OCI-LY7 (cell line): ENCODE measurements around the gene ROBO3. TPM values are rescaled to one million over a fixed set of nuclear protein-coding genes. Genes with fewer than 3 reads are reported as not detected.

Experiments used
- BruUV-seq: library from RNA; stranded (reverse); fragments of 400-500 nt; replicated peaks from 2 replicates; lab custom pipeline; 2021; lab: Mats Ljungman, UMichigan
- CTCF ChIA-PET: fragments of 300-600 bp; sonication (Branson Sonifier 250); formaldehyde crosslinking; loops from one replicate; lab custom pipeline; 2022; ENCODE audit warnings: antibody characterized with exemption; ENCODE audit not compliant: unreplicated experiment; lab: Charles Lee
- POLR2A ChIA-PET: fragments of 300-600 bp; sonication (Branson Sonifier 250); formaldehyde crosslinking; loops from one replicate; lab custom pipeline; 2022; ENCODE audit warnings: antibody characterized with exemption; lab: Charles Lee
- DNase-seq: peaks from one replicate; pipeline ENCODE4 v3.0.0-alpha.2; 2015; ENCODE audit warnings: low spot score
- H2AFZ ChIP-seq: fragments of 200-600 bp; sonication (generic), shearing (Covaris generic); 2 replicates; pipeline ENCODE4 v1.6.1; 2014; ENCODE audit warnings: mild to moderate bottlenecking, antibody characterized with exemption, low read length, moderate library complexity
- H3K27ac ChIP-seq: fragments of 200-600 bp; sonication (generic); 2 replicates; pipeline ENCODE4 v1.5.1; 2014; ENCODE audit warnings: mixed run types, low read depth, mild to moderate bottlenecking, moderate library complexity, low read length, inconsistent platforms; ENCODE audit not compliant: poor library complexity, severe bottlenecking
- H3K36me3 ChIP-seq: fragments of 200-600 bp; sonication (generic); 2 replicates; pipeline ENCODE4 v1.6.1; 2014; ENCODE audit warnings: mild to moderate bottlenecking, antibody characterized with exemption, low read length, moderate library complexity, mixed read lengths; ENCODE audit not compliant: insufficient read depth
- H3K4me1 ChIP-seq: fragments of 200-600 bp; sonication (generic); 2 replicates; pipeline ENCODE4 v1.5.1; 2014; ENCODE audit warnings: mild to moderate bottlenecking, low read length; ENCODE audit not compliant: insufficient read depth, poor library complexity, severe bottlenecking
- H3K4me2 ChIP-seq: fragments of 200-600 bp; sonication (generic); 2 replicates; pipeline ENCODE4 v1.6.1; 2014; ENCODE audit warnings: mild to moderate bottlenecking, low read length
- H3K4me3 ChIP-seq: fragments of 200-600 bp; sonication (generic); 2 replicates; pipeline ENCODE4 v1.5.1; 2014; ENCODE audit warnings: mild to moderate bottlenecking, low read depth, low read length; ENCODE audit not compliant: poor library complexity, severe bottlenecking
- H3K79me2 ChIP-seq: fragments of 200-600 bp; sonication (generic); 2 replicates; pipeline ENCODE4 v1.6.1; 2016; ENCODE audit warnings: low read depth, mild to moderate bottlenecking, low read length, moderate library complexity, mixed read lengths; ENCODE audit not compliant: insufficient read depth
- H3K9me2 ChIP-seq: fragments of 200-600 bp; sonication (generic); 2 replicates; pipeline ENCODE4 v1.6.1; 2016; ENCODE audit warnings: mild to moderate bottlenecking, low read length, mixed read lengths; ENCODE audit not compliant: insufficient read depth
- H3K9me3 ChIP-seq: fragments of 200-600 bp; sonication (generic); 2 replicates; pipeline ENCODE4 v1.6.1; 2014; ENCODE audit warnings: mild to moderate bottlenecking, mixed run types, low read length, mixed read lengths
- H4K20me1 ChIP-seq: fragments of 200-600 bp; sonication (generic); 2 replicates; pipeline ENCODE4 v1.6.1; 2014; ENCODE audit warnings: mild to moderate bottlenecking, antibody characterized with exemption, low read length, moderate library complexity, mixed read lengths; ENCODE audit not compliant: insufficient read depth
- CTCF ChIP-seq: fragments of 200-600 bp; sonication (generic); conservative IDR thresholded peaks from 2 replicates; pipeline ENCODE4 v1.5.1; 2014; ENCODE audit warnings: mild to moderate bottlenecking, antibody characterized with exemption, low read length, moderate library complexity, mixed read lengths
- EZH2phosphoT487 ChIP-seq: fragments of 200-600 bp; sonication (generic); IDR thresholded peaks from 2 replicates; pipeline ENCODE4 v1.6.1; 2018; ENCODE audit warnings: low read depth, borderline replicate concordance, mild to moderate bottlenecking, mixed run types, antibody characterized with exemption, low read length, moderate library complexity, mixed read lengths
- intact Hi-C: fragments of 100-400 bp; cut with micrococcal nuclease; formaldehyde crosslinking; loops from one replicate; pipeline ENCODE4 v1.10.0; 2022; ENCODE audit not compliant: unreplicated experiment
- total RNA-seq, 2 experiments: library from RNA; depleted of rRNA in 1 of 2; stranded (reverse); fragments of >200 nt in 1 of 2; shearing (Covaris generic) in 1 of 2; gene quantifications; 2 replicates each; pipeline ENCODE4 v1.2.3, GENCODE V29; 2014 to 2022

ROBO3 gene
- total RNA-seq, 2 experiments from 2014 or later = 0.19 TPM; not detected in 1

GRCh38 chr11:124879493-124880289 lies 14.5 kb downstream of the ROBO3 start:
- H3K36me3 ChIP-seq = no peaks in the 10 kb centered on the region
- no TSS peak for BruUV-seq
- no peak overlapping the region for H3K27ac ChIP-seq
- no peaks in the 10 kb centered on the region for H3K79me2 ChIP-seq
- POLR2A ChIA-PET = interaction anchor here (0.6 kb wide), 1 partner anchor 18 kb away, joined by 4 read pairs; the partner anchor contains the start of gene ROBO4
- no peaks in the 10 kb centered on the region for H3K9me3 ChIP-seq
- H3K4me3 ChIP-seq = no peak overlapping the region
- H3K4me1 ChIP-seq = no peaks in the 10 kb centered on the region
- H3K9me2 ChIP-seq = no peaks in the 10 kb centered on the region
- no peak for DNase-seq
- TF ChIP-seq CTCF (no peak), EZH2phosphoT487 (no peak)
- H2AFZ ChIP-seq = no peak overlapping the region
- no peaks in the 10 kb centered on the region for H4K20me1 ChIP-seq
- H3K4me2 ChIP-seq = no peak overlapping the region
- CTCF ChIA-PET = no interaction called here
- intact Hi-C loops = no loop called here

- H3K4me3 ChIP-seq = no peak overlapping the region
- POLR2A ChIA-PET = no interaction called here
- H3K27ac ChIP-seq = no peak overlapping the region
- no peaks in the 10 kb centered on the region for H3K9me2 ChIP-seq
- no TSS peak for BruUV-seq
- H3K9me3 ChIP-seq = no peaks in the 10 kb centered on the region
- H2AFZ ChIP-seq = no peak overlapping the region
- intact Hi-C loops = no loop called here
- H3K36me3 ChIP-seq = no peaks in the 10 kb centered on the region
- no peak for DNase-seq
- no peaks in the 10 kb centered on the region for H3K79me2 ChIP-seq
- no peak overlapping the region for H3K4me2 ChIP-seq
- TF ChIP-seq CTCF (no peak), EZH2phosphoT487 (no peak)
- CTCF ChIA-PET = no interaction called here
- no peaks in the 10 kb centered on the region for H3K4me1 ChIP-seq
- H4K20me1 ChIP-seq = no peaks in the 10 kb centered on the region
These were observed 15.0 kb downstream of the ROBO3 start for GRCh38 chr11:124880290-124880611.

- Histone ChIP-seq H2AFZ (no peak overlapping the region), H3K4me2 (no peak overlapping the region), H3K79me2 (no peaks in the 10 kb centered on the region), H3K27ac (no peak overlapping the region), H4K20me1 (no peaks in the 10 kb centered on the region), H3K4me1 (no peaks in the 10 kb centered on the region), H3K9me3 (no peaks in the 10 kb centered on the region), H3K9me2 (no peaks in the 10 kb centered on the region), H3K4me3 (no peak overlapping the region), H3K36me3 (no peaks in the 10 kb centered on the region)
- TF ChIP-seq CTCF (no peak), EZH2phosphoT487 (no peak)
- intact Hi-C loops = no loop called here
- POLR2A ChIA-PET = interaction anchor here (1.5 kb wide), 1 partner anchor 10 kb away, joined by 5 read pairs; no protein-coding TSS in a partner anchor
- no TSS peak for BruUV-seq
- DNase-seq = no peak
- CTCF ChIA-PET = no interaction called here
These were observed 15.7 kb downstream of the ROBO3 start for GRCh38 chr11:124880958-124881357.
